ENCODE measurements around the gene FCHSD1.

Gene FCHSD1

GRCh38 chr5:141650851-141651727, at the start of gene FCHSD1:
TSS of gene FCHSD1 (minus strand) at chr5:141651418. CDS start at chr5:141651368, 50 bp downstream.
- peak; percentile 43 for DNase-seq

DNA sequence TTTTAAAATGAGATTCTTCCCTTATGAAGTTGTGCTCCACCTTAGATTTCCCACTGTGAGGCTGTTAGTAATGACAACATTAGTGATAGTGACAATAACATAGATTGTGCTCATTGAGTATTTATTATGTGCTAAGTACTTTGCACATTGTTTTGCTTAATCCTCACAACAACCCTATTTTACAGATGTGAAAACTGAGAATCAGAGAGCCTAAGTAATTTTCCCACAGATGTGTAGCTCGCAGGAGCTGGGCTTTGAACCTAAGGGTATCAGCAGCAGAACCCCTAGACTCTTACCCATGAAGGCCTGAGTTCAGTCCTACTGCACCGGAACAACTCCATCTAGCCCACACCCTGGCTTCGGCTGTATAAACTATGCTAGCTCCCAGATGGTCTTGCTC, 46.4 kb upstream of the FCHSD1 start:
- no peak for DNase-seq

- DNase-seq, result no peak
Observed at GRCh38 chr5:141696431-141696830, 45.2 kb upstream of the FCHSD1 start.

DNA sequence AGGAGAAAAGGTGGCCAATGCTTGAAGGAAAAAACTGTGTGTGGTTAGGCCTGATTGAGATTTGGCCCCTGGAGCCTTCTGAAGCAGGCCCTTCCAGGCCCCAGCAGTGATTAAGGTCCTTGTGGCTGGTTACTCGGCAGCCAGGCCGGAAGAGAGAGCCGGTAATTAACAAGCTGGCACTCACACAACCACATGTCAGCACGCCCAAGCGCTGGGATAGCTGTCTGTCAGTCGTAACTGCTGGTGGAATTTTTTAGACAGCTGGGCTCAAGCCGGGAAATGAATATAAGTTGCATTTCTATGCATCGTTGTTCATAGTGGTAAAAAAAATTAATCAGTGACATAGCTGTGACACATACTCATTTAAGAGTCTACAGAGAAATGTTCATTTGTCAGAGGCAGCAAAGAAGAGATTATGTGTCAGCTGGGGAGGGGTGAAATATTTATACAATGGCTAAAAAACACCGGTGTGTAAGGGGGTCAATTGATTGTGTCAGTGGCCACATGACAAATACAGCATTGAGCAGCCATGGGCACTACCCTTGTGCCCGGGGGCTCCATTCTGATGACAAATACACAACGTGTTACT, 44.5 kb upstream of the FCHSD1 start:
- DNase-seq, result no peak

DNA sequence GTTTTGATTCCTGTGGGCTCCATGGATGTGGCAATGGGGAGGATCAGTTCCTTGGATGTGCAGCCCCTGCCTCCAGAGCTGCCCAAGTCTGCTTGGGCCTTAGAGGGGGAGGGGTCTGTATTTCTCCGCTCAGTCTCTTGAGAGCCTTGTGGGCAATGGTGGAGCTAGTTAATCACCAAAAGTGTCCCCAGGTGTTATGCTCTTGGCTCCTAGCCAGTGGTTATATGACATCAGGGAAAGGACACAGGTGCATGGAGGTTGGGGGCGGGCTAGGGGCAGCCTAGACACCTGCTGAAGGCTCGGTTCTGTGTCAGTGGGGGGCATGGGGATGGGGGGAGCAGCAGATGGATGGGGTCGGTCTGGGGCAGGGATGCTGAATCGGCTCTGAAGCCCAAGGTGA, 43.3 kb upstream of the FCHSD1 start:
- peak; percentile 36 for DNase-seq

DNA sequence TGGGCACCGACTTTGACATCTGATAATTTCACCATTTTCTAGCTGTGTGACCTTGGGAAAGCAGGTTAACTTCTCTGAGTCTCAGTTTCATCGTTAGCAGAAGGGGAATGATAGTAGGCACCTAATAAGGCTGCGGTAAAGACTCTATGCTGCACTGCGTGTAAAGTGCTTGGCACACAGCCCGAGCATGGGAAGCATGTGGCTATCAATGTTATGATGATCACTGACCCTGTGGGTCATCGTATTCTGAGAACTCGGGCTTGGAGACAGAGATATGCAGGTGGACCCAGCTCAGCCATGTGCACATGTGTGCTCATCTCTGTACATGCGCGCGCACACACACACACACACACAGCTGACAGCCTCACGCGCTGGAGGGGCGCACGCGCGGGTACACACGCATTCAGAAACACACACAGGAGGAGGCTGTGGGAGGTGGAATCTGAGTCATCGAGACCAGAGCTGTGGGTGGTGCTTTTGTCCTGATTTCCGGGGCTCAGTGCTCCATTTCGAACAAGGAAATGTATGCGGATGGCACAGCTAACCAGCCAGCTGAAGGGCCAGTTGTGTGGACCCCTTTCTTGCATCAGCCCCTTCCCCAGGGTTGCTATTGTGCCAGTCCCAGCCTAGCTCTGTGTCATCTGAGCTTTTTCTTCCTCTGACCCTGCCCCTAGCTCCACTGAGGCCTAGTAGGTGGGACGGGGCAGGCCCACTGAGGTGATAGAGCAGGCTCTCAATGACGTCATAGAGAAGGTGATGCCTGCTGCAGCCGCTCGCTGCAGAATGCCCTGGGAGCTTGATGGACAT, 41.9 kb upstream of the FCHSD1 start:
- no peak for DNase-seq

- DNase-seq, result no peak
Observed at GRCh38 chr5:141692533-141692888, 41.3 kb upstream of the FCHSD1 start.

DNA sequence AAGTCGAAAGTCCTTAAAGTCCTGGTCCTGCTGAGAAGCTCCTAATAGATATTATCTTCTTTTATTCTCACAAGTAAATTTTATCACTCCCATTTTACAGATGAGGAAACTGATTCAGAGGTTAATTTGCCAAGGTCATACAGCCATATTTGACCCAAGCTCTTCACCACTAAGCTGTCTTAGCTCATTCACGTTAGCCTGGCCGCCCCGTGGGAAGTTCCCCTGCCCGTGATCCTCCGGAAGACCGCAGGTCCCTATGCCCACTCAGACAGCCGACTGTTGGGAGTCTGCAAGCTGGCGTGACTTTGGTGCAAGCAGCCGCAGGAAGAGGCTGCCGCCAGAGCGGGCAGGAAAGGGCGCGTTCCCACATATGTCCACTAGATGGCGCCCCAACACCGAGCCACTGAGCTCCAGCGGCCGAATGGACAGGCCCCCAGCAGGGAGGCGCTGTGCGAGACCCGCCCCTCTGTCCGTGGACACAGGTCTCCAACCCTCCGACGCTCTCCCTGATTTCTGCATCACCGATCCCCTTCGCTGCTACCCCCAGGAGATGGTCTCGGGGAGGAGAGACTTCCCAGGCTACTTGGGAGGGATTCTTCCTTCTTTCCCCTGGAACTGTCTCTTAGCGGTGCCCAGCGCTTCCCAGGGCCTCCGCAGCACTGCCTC, 40.8 kb upstream of the FCHSD1 start:
- peak; percentile 57 for DNase-seq

- no peak for DNase-seq
Observed at GRCh38 chr5:141691286-141691866, 40.2 kb upstream of the FCHSD1 start.

DNA sequence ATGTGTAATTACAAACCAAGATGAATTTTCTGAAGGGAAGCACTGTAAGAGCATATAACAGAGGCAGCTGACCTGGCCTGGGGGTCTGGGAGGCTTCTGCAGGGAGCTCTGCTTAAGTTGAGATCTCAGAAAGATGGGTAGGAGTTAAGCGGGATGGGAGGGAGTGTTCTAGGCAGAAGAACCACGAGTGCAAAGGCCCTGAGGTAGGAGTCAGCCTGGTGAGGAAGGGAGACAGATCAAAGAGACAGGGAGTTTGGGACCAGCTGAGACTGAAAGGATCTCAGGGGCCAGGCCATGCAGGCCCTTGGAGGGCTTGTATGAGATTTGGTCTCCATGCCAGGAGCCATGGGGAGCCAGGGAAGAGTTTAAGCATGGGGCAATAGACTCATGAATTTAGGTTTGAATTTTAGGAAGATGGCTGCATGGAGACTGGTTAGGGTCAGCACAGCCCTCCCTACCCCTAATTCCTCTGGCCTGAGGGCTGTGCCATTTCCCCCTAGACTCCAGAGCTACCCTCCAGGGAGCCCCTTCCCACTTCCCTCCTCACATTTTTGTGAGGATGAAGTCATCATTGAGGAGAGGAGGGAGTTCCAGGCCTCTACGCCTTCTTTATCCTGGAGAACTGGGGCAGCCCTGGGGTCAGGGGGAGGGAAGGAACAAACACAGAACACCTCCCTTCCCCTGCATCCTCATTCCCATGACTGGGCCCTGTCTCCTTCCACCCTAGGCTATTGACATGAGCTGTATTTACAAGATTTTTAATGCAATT, 35.6 kb upstream of the FCHSD1 start:
- no peak for DNase-seq

DNA sequence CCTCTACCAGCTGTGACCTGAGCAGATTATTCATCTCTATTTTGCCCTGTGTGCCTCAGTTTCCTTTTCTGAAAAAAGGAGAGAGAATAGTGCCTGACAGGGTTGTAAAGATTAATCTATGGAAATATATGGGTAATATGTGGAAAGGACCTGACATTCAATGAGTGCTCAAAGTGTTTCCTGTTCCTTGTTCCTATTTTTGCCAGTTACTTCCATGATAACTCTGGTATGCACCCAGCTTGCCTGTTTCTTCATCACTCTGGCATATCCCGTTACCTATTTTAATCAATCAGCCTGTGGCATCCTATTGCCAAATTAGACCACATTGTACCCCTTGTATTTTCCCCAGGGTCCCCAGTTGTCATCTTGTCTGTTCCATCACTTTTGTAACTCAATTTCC, 34.4 kb upstream of the FCHSD1 start:
- no peak for DNase-seq

DNA sequence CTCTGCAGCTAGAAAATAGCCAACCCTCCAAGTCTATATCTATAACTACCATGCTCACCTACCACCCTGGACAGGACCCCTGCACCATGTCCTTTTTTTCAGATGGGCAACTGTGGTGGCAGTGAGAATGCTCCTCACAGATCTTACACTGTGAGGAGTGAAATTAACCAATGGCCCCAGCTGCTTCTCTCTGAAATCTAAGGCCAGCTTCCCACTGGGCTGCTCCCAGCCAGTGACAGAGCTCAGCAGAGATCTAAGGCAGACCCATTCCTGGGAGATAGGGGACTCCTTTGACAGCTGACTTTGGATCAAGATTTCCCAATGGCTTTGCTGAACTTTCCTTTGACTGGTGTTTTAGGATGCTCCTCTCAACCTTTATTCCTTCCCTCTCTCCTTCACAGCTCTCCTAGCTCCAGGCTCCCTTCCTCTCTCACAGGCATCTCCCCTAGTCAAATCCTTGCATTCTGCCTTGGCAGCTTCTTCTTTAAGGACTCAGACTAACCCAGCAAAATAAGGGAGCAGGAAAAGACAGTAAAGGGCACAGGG, 32.5 kb upstream of the FCHSD1 start:
- no peak for DNase-seq

- DNase-seq, result no peak
Observed at GRCh38 chr5:141681695-141682641, 30.8 kb upstream of the FCHSD1 start, which contains the start of gene ARAP3. TSS of gene ARAP3 (minus strand) at chr5:141682230. CDS start at chr5:141680486, 1,744 bp downstream.

- DNase-seq, result no peak
Observed at GRCh38 chr5:141681295-141681694, 30.1 kb upstream of the FCHSD1 start.

- no peak for DNase-seq
Observed at GRCh38 chr5:141680751-141681201, 29.6 kb upstream of the FCHSD1 start.

DNA sequence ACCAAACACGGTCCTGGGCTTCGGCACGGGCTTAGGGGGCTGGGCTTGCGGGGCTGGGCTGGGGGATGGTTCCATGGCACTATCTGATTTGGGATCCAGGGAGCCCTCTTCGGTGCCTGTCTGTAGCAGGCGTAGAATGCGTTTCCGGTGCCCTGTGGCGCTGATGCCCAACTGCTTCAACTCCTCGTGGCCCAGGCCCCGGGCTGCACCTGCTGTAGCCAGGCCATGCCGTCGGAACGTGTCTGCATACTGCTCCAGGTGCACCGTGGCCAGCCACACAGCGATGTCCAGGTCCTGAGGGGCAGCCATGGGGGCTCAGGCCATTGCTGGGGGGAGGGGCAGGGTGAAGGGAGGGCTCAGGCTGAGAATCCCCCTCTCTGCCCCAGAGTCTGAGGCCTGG, 29.0 kb upstream of the FCHSD1 start:
- DNase-seq, result no peak

DNA sequence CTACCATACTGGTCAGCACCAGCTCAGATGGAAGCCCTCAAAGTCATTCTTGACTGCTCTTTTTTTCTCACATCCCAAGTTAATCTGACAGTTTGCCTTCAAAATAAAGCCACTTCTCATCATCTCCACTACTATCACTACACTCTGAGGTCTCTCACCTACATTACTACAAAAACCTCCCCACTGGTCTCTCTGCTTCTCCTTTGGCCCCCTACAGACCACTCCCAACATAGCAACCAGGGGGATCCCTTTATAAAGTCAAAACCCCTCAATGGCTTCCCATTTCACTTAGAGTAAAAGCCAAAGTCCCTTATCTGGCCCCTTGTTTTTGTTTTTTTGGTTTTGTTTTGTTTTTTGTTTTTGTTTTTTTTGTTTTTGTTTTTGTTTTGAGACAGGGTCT, 26.2 kb upstream of the FCHSD1 start:
- peak; percentile 17 for DNase-seq

DNA sequence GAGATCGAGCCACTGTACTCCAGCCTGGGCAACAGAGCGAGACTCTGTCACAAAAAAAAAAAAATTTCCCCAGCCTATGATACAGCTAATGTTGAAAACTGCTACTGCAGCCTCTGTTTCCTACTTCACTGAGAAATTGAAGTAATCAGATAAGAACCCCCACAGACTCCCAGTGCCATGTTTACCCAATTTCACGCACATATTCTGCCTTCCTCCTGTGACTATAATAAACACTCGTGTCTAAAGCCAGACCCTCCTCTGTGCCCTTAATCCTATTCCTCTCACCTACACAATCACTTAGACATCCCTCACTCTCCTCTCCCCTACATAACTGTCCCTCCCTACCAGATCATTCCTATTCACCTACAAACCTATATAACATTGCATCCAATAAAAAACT, 24.5 kb upstream of the FCHSD1 start:
- DNase-seq, result no peak

GRCh38 chr5:141674747-141675146, 23.5 kb upstream of the FCHSD1 start:
- DNase-seq, result no peak

Measured in NCI-H1436 (cell line).